ENCODE data around the gene CASKIN2.

DNA sequence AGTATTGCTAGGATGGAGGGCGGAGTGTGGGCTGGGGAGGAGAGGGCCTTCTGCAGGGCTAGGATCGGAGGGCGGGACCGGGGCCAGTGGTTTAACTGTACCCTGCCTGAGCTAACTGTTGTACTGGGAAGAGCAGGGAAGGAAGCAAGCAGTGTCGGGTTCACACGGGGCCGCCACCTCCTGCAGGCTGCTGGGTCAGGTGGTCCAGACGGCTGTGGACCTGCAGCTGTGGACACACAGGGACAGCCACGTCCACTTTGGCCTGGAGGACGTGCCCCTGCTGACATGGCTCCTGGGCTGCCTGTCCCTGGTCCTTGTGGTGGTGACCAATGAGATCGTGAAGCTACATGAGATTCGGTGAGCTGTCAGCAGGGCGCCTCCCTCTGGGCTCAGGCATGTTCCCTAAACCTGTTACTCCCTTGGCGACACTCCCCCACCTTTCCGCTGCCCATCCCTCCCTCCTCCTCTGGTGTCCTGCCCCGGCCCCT is 16.6 kb downstream of the CASKIN2 start:
- TF ChIP-seq POLR2AphosphoS5 (IDR thresholded peaks at IDR 0.05) (peak in 1 of 2 donors; percentile 21), POLR2A (IDR thresholded peaks at IDR 0.05) (no peak)

Measured in upper lobe of left lung (tissue), 4 donors.